ENCODE results near the gene IZUMO2.
"Not testable (repeated sequence)": the region's sequence is repeated elsewhere in the genome, so short reads cannot be mapped to it uniquely, and the experiment has no call there.

IZUMO2 gene

DNA sequence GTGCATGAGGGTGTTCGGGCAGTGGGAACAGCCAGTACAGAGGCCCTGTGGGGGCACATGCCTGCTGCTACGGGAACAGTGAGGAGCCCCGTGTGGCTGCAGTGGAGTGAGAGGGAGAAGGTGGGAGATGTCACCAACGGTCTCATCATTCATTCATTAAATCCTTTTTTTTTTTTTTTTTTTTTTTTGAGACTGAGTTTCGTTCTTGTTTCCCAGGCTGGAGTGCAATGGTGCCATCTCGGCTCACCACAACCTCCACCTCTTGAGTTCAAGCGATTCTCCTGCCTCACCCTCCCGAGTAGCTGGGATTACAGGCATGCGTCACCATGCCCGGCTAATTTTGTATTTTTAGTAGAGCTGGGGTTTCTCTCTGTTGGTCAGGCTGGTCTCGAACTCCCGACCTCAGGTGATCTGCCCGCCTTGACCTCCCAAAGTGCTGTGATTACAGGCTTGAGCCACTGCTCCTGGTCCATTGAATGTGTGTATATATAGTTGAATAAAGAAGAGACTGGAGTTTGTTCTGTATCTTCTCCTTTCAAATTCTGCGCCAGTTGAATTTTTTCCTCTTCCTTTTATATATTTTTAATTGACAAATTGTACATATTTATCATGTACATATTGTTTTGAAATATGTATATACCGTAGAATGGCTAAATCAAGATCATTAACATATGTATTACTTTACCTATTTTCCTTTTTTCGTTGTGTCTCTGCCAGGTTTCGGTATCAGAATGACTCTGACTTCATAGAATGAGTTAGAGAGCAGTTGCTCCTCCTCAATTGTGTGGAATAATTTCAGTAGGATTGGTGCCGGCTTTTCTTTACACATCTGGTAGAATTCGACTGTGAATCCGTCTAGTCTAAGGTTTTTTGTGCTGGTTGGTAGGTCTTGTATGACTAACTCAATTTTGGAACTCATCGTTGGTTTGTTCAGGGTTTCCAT lies 28.0 kb downstream of the IZUMO2 start:
- not testable (repeated sequence) for DNase-seq

DNA sequence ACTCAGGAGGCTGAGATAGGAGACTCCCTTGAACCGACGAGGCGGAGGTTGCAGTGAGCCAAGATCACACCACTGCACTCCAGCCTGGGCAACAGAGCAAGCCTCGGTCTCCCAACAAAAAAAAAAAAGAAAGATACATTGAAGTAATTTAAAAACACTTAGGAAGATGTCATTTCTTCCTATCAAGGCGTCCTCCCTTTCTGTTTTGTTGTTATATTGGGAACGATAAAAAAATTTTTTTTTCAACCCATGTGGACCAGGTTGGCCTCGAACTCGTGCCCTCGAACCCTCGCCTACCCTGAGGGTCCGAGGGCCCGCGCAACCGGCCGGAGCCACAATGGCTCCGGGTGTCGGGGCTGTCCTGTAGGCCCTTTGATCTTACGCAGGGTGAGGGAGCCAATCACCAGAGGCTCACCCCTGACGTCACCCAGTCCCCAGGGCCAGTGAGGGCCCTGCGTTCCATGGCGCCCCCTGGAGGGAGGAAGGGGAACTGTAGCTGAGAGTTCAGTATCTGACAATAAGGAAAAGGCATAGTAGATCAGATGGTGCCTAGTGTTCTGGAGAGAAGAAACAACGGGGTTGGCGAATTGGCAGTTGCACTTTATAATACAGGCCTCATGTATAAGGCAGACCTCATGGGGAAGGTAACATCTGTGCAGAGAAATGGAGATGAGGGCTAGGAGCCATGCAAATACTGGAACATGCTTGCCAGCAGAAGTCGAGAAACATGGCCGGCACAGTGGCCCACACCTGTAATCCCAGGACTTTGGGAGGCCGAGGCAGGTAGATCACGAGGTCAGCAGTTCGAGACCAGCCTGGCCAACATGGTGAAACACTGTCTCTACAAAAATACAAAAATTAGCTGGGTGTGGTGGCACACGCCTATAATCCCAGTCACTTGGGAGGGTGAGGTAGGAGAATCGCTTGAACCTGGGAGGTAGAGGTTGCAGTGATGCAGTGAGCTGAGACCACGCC lies 29.3 kb downstream of the IZUMO2 start:
- DNase-seq = not testable (repeated sequence)

DNA sequence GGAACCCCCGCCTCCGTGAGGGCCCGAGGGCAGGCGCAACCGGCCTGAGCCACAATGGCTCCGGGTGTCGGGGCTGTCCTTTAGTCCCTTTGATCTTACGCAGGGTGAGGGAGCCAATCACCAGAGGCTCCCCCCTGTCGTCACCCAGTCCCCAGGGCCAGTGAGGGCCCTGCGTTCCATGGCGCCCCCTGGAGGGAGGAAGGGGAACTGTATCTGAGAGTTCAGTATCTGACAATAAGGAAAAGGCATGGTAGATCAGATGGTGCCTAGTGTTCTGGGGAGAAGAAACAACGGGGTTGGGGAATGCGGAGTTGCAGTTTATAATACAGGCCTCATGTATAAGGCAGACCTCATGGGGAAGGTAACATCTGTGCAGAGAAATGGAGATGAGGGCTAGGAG lies 59.1 kb downstream of the IZUMO2 start:
- DNase-seq = not testable (repeated sequence)

GRCh38 chr19:50103405-50103804 lies 59.7 kb downstream of the IZUMO2 start:
- not testable (repeated sequence) for DNase-seq

Data from NCI-H345 (cell line).